Naive thymus-derived CD8-positive, alpha-beta T cell (primary cell): Measurements from ENCODE around the gene CHPT1. TPM values are rescaled to one million over a fixed set of nuclear protein-coding genes. Genes with fewer than 3 reads are reported as not detected.
"Not testable (repeated sequence)": the region's sequence is repeated elsewhere in the genome, so short reads cannot be mapped to it uniquely, and the experiment has no call there.

Experiments
- ATAC-seq, 2 donors: fragments of 150-1000 bp; cut with Tn5 transposase in 1 of 2; sonication (Bioruptor Pico), chemical (Tn5 transposase) in 1 of 2; 1 replicate in 1 of 2; 2 replicates in 1 of 2; pipeline ENCODE4 v1.10.0; 2021; ENCODE audit warnings: mild to moderate bottlenecking in 2 of 2, moderate library complexity in 2 of 2
- POLR2A ChIA-PET: fragments of 350-600 bp; sonication (Branson Sonifier 250); formaldehyde crosslinking; loops from one replicate; lab custom pipeline; 2021; ENCODE audit warnings: antibody characterized with exemption; lab: Charles Lee
- DNase-seq, 10 donors: peaks; one replicate each; pipeline versions ENCODE4 v3.0.0 to v3.0.0-alpha.2; 2020 to 2022
- H3K27ac Mint-ChIP-seq, 10 donors: one replicate each; pipeline ENCODE4 v1.8.0; 2020 to 2022; ENCODE audit warnings: mild to moderate bottlenecking in 10 of 10, mixed read lengths in 10 of 10, moderate library complexity in 4 of 10, inconsistent platforms in 1 of 10
- H3K27me3 Mint-ChIP-seq, 5 donors: one replicate each; pipeline ENCODE4 v1.8.0; 2021 to 2022; ENCODE audit warnings: mixed read lengths in 5 of 5
- H3K36me3 Mint-ChIP-seq, 3 donors: one replicate each; pipeline ENCODE4 v1.8.0; 2020 to 2022; ENCODE audit warnings: mixed read lengths in 3 of 3, mild to moderate bottlenecking in 2 of 3, inconsistent platforms in 1 of 3
- H3K4me1 Mint-ChIP-seq, 4 donors: one replicate each; pipeline ENCODE4 v1.8.0; 2021 to 2022; ENCODE audit warnings: mixed read lengths in 4 of 4
- H3K4me3 Mint-ChIP-seq, 10 donors: one replicate each; pipeline ENCODE4 v1.8.0; 2020 to 2022; ENCODE audit warnings: mild to moderate bottlenecking in 10 of 10, mixed read lengths in 10 of 10, moderate library complexity in 6 of 10, inconsistent platforms in 1 of 10
- H3K9me3 Mint-ChIP-seq, 9 donors: one replicate each; pipeline ENCODE4 v1.8.0; 2020 to 2022; ENCODE audit warnings: mixed read lengths in 9 of 9, mild to moderate bottlenecking in 3 of 9, inconsistent platforms in 1 of 9, moderate library complexity in 1 of 9
- polyA plus RNA-seq, 3 donors: library from polyadenylated mRNA; unstranded; fragments of 300-500 nt; fragmentation: Illumina TruSeq; gene quantifications; one replicate each; pipeline ENCODE4 v1.2.3, GENCODE V29; 2021
- total RNA-seq, 8 experiments: library from RNA in 2 of 8; stranded (reverse) in 2 of 8; gene quantifications; one replicate each; pipeline ENCODE4 v1.2.3 and lab custom pipeline; 2021 to 2026

CHPT1 gene
- 10 to 100 TPM; 14.6 to 17.9 TPM for total RNA-seq
- polyA plus RNA-seq = 10 to 100 TPM in 2 of 3 donors, 1 to 10 TPM in 1; 5.4 to 33.6 (median 24.5) TPM
- 9.1 to 19.3 (median 13.8) reads per million in 6 experiments for total RNA-seq (lab: John Stamatoyannopoulos, UW)

DNA sequence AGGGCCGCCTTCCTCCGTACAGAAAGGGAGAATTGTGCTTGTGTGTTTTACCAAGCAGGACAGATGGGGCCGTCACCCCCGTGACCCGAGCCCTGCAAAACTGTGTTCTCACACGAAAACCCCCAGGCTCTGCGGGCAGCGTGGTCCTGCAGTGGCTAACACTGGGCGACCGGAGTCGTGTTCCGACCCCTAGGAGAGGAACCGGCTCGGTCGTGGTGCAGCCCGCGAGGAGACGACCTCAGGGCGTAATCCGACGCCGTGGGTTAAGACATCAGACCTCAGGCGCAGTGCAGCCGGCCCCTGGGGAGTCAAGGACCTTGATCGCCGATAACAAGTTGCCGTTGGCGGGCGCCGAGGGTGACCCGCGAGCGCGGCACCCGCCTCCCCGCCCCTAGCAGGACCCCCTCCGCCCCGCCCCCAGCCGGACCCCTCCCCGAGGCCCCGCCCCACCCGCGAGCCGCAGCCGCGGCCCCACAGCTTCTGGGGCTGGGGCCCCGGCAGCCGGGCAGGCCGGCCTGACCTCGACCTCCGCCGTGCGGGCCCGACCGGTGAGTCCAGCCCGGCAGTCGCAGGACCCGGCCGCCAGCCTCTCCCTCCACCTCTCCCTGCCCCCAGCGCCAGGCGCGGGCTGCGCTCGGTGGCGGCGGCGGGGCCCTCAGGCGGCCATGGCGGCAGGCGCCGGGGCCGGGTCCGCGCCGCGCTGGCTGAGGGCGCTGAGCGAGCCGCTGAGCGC lies at the start of gene CHPT1:
Gene CHPT1 (plus strand): TSS at position 444 of the 733 bp plus-strand sequence. CDS start 222 bp downstream, at position 666.
- no peaks in the 10 kb centered on the region for H3K27me3 Mint-ChIP-seq

DNA sequence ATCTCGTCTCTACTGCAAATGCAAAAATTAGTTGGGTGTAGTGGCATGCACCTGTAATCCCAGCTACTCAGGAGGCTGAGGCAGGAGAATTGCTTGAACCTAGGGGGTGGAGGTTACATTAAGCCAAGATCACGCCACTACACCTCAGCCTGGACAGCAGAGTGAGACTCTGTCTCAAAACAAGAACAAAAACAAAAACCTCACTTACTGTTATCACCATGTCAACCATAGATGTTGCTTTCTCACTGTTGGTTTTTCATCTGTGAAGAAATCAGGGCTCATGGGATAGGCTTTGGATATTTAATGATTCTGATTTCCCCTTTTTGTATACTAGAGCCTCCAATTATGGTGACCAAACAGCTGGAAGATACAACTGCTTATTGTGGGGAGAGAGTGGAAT lies 49.7 kb upstream of the CHPT1 start:
- H3K4me1 Mint-ChIP-seq = peaks cover 0 to under 1% (median 0%) of the 10 kb centered on the region in 4 donors
- H3K27me3 Mint-ChIP-seq = peaks cover 3 to 14% (median 5%) of the 10 kb centered on the region in 5 donors
- H3K27ac Mint-ChIP-seq = no peak overlapping the region
- ATAC-seq = no peak
- POLR2A ChIA-PET = no interaction called here
- H3K4me3 Mint-ChIP-seq = no peak overlapping the region
- H3K36me3 Mint-ChIP-seq = no peaks in the 10 kb centered on the region
- H3K9me3 Mint-ChIP-seq = no peaks in the 10 kb centered on the region
- DNase-seq = no peak

More for the DNA sequence above, at the start of gene CHPT1:
- ATAC-seq (peak; percentile 85 to 87), DNase-seq (peak; percentile 30 to 76 (median 58))
- peak within 1 kb of the TSS; percentile 89 to 95 (median 92) for H3K4me3 Mint-ChIP-seq
- POLR2A ChIA-PET = interaction anchor here (0.6 kb wide), 1 partner anchor 141 kb away, joined by 3 read pairs; no protein-coding TSS in a partner anchor
- H3K4me1 Mint-ChIP-seq = peaks cover 13 to 50% (median 45%) of the 10 kb centered on the region in 4 donors
- H3K9me3 Mint-ChIP-seq = no peaks in the 10 kb centered on the region
- H3K36me3 Mint-ChIP-seq = peaks cover 0 to 2% (median 0%) of the 10 kb centered on the region in 3 donors
- peak within 1 kb of the TSS; percentile 70 to 95 (median 90) for H3K27ac Mint-ChIP-seq

DNA sequence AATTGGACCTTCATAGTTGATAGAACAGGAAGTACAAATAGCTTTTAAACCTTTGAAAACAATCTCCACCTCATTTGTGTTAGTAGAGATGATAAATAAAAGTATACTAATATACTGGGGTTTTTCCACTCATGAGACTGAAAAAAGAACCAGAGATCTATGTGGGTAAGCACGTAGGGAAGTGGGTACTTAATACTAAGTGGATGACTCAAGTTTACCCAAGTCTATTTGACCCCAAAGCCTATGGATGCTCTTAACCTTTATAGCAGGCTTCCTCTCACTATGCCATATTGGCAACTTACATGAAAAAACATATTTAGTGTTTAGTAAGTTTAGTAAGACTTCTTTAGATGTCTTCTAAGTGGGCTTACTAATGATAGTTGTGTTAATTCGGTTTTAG lies 49.2 kb upstream of the CHPT1 start:
- POLR2A ChIA-PET = no interaction called here
- H3K9me3 Mint-ChIP-seq = no peaks in the 10 kb centered on the region
- DNase-seq = no peak

DNA sequence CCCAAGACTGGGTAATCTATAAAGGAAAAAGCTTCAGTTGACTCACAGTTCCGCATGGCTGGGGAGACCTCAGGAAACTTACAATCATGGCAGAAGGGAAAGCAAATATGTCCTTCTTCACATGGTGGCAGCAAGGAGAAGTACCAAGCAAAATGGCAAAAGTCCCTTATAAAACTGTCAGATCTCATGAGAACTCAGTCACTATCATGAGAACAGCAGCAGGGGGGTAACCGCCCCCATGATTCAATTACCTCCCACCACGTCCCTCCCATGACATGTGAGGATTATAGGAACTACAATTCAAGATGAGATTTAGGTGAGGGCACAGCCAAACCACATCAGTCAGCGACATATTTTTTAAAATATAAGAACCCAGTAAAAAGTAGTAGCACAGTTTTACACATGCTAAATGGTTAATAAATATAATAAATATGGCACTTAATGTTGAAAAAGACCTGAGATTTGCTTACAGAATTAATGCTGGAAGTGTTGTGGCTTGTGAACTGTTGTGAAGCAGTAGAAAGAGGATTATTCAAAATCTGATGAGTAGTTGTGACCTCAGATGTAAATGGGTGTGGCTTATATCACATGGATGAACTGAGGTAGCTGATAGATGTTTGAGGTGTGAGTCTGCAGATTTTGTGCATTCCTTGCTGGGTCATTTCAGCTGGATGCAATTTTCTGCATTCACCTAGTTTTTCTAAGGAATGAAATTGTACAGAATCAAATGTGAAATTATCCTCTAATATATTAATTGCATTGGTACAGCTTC lies 46.9 kb upstream of the CHPT1 start:
- Mint-ChIP-seq H3K27me3 (peaks cover 0 to 20% (median 11%) of the 10 kb centered on the region in 5 donors), H3K27ac (no peak overlapping the region), H3K9me3 (no peaks in the 10 kb centered on the region), H3K4me1 (peaks cover 0 to 6% (median 0%) of the 10 kb centered on the region in 4 donors), H3K36me3 (no peaks in the 10 kb centered on the region), H3K4me3 (no peak overlapping the region)
- POLR2A ChIA-PET = no interaction called here
- no peak for ATAC-seq
- no peak for DNase-seq

More for the DNA sequence above, 49.2 kb upstream of the CHPT1 start:
- H3K4me1 Mint-ChIP-seq = no peaks in the 10 kb centered on the region
- H3K27me3 Mint-ChIP-seq = peaks cover under 1 to 13% (median 5%) of the 10 kb centered on the region in 5 donors
- no peak overlapping the region for H3K27ac Mint-ChIP-seq
- no peaks in the 10 kb centered on the region for H3K36me3 Mint-ChIP-seq
- ATAC-seq = no peak
- no peak overlapping the region for H3K4me3 Mint-ChIP-seq

DNA sequence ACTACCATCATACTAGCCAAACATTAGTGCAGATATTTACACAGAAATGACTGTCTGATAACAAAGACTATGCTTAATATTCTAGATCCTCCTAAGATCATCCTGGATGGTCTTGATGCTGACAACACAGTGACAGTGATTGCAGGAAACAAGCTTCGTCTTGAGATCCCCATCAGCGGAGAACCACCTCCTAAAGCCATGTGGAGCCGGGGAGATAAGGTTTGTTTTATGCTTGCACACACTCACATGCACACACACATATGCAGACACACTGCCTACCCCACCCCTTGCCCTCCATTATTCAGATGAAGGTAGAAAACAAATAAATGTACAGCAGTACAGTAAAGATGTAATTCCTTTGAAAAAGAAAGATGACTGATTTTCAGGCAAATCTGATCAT lies 44.4 kb upstream of the CHPT1 start:
- H3K36me3 Mint-ChIP-seq = no peaks in the 10 kb centered on the region
- no peak overlapping the region for H3K4me3 Mint-ChIP-seq
- H3K4me1 Mint-ChIP-seq = peaks cover 0 to 6% (median 0%) of the 10 kb centered on the region in 4 donors
- no peaks in the 10 kb centered on the region for H3K9me3 Mint-ChIP-seq
- POLR2A ChIA-PET = no interaction called here
- ATAC-seq (no peak), DNase-seq (no peak)
- no peak overlapping the region for H3K27ac Mint-ChIP-seq
- peaks cover 0 to 20% (median 11%) of the 10 kb centered on the region in 5 donors for H3K27me3 Mint-ChIP-seq

DNA sequence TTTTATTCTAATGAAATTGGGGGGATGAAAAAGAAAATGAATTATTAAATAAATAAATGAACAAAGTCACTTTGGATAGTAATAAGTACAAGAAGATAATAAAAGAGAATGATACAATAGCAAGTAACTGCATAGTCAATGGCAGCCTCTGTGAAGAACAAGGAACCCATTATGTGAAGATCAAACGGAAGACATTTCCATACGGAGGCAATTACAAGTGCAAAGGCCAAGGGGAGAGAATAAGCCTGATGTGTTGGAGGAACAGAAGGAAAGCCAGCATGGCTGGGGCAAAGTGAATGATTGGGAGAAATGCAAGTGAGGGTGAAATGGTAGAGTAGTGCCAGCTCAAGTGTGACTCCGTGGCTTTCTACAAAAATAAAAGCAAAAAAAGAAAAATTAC lies 43.9 kb upstream of the CHPT1 start:
- no peaks in the 10 kb centered on the region for H3K9me3 Mint-ChIP-seq
- no peaks in the 10 kb centered on the region for H3K36me3 Mint-ChIP-seq
- H3K4me1 Mint-ChIP-seq = peaks cover 0 to 6% (median 0%) of the 10 kb centered on the region in 4 donors
- POLR2A ChIA-PET = no interaction called here
- ATAC-seq = no peak
- H3K27ac Mint-ChIP-seq = no peak overlapping the region
- peaks cover 0 to 20% (median 11%) of the 10 kb centered on the region in 5 donors for H3K27me3 Mint-ChIP-seq
- no peak overlapping the region for H3K4me3 Mint-ChIP-seq
- DNase-seq = no peak

DNA sequence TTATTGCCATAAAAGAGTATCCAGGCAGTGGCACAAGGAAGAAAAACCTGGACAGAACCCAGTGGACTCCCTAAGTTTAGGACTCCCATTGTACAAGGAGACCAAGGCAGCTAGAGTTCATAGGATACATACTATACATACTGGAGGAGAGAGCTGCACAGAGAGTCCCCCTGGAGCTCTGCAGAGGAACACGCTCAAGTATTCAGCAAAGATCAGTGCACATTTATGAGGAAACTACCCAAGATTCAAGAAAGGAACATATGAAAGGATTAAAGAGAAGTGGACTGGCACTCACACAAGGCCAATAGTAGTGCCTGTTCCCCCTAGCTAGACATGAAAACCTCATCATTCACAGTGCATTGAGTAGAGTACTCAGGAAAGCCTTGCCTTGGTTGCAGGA lies 43.0 kb upstream of the CHPT1 start:
- peaks cover 0 to 6% (median 0%) of the 10 kb centered on the region in 4 donors for H3K4me1 Mint-ChIP-seq
- POLR2A ChIA-PET = no interaction called here

DNA sequence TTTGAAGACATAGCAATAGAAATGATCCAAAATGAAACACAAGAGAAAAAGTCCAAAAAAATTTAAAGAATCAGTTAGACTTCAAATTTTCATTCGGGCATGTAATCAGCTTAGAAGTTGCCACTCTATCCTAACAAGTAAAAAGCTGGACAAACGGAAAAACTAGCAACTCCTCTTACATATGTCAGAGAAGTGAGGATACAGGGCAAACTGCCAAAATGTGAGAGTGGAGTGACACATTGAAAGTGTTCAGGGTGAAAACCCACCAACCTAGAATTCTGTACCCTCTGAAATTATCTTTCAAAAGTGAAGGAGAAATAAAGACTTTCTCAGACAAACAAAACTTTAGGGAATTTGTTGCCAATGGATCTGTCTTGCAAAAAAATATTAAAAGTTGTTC lies 42.0 kb upstream of the CHPT1 start:
- no peak overlapping the region for H3K4me3 Mint-ChIP-seq
- peaks cover 0 to 20% (median 6%) of the 10 kb centered on the region in 5 donors for H3K27me3 Mint-ChIP-seq
- H3K4me1 Mint-ChIP-seq = peaks cover 0 to 6% (median 0%) of the 10 kb centered on the region in 4 donors
- POLR2A ChIA-PET = no interaction called here
- no peaks in the 10 kb centered on the region for H3K36me3 Mint-ChIP-seq
- no peak for ATAC-seq
- DNase-seq = no peak
- no peaks in the 10 kb centered on the region for H3K9me3 Mint-ChIP-seq
- no peak overlapping the region for H3K27ac Mint-ChIP-seq

More for the DNA sequence above, 43.0 kb upstream of the CHPT1 start:
- Mint-ChIP-seq H3K27me3 (peaks cover 0 to 20% (median 11%) of the 10 kb centered on the region in 5 donors), H3K27ac (no peak overlapping the region), H3K4me3 (no peak overlapping the region), H3K9me3 (no peaks in the 10 kb centered on the region), H3K36me3 (no peaks in the 10 kb centered on the region)
- ATAC-seq (no peak), DNase-seq (no peak)

DNA sequence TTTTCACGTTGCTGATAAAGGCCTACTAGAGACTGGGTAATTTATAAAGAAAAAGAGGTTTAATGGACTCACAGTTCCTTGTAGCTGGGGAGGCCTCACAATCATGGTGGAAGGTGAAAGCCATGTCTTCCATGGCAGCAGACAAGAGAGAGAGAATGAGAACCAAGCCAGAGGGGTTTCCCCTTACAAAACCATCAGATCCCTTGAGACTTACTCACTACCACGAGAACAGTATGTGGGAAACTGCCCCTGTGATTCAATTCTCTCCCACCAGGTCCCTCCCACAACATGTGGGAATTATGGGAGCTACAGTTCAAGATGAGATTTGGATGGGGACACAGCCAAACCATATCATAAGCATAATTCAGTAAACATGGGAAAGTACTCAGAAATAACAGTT lies 36.8 kb upstream of the CHPT1 start:
- POLR2A ChIA-PET, ATAC-seq, H3K4me3 Mint-ChIP-seq, H3K9me3 Mint-ChIP-seq, H3K36me3 Mint-ChIP-seq, H3K27ac Mint-ChIP-seq, DNase-seq, H3K27me3 Mint-ChIP-seq, H3K4me1 Mint-ChIP-seq: not testable (repeated sequence)

DNA sequence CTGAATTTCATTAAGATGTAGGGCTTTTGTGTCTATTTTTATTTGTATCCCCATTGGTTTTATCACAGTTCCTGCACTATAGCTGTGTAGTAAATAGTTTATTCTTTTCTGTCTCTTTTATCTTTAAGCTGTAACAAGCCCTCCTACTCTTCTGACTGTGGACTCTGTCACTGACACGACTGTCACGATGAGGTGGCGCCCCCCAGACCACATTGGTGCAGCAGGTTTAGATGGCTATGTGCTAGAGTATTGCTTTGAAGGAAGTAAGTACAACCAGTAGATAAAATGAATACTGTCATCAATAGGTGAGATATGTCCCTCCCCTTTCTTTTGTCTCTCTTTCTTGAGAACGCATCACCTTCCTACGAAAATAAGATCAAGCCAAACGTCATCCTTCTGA lies 34.1 kb upstream of the CHPT1 start:
- ATAC-seq = no peak
- H3K27me3 Mint-ChIP-seq = peaks cover 2 to 12% (median 9%) of the 10 kb centered on the region in 5 donors

DNA sequence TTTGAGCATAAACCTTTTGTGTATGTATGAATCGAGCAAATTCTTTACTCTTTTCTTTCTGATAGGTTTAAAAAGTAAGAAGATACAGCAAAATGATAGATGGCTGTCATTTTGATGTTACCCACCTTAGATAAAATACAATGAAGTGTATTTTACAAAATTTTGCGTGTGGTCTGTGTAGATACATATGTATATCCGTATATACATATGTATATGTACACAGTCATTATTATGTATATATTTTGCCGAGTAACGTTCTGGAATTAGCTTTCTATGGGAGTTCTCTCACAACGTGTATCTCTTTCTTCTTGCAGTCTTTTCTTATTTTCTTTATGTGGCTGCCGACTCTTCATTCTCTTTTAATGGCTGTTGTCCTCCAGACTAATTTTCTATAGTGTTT lies 32.4 kb upstream of the CHPT1 start:
- Mint-ChIP-seq H3K4me1 (peaks cover 2% of the 10 kb centered on the region in 4 donors), H3K27ac (peak overlapping the region in 1 of 10 donors; percentile 14), H3K36me3 (no peaks in the 10 kb centered on the region), H3K9me3 (no peaks in the 10 kb centered on the region), H3K27me3 (peaks cover 2 to 12% (median 7%) of the 10 kb centered on the region in 5 donors), H3K4me3 (no peak overlapping the region)
- DNase-seq (no peak), ATAC-seq (no peak)
- POLR2A ChIA-PET = no interaction called here

More for the DNA sequence above, 34.1 kb upstream of the CHPT1 start:
- Mint-ChIP-seq H3K4me3 (no peak overlapping the region), H3K36me3 (no peaks in the 10 kb centered on the region), H3K27ac (no peak overlapping the region), H3K9me3 (no peaks in the 10 kb centered on the region), H3K4me1 (peaks cover 0 to 2% (median 0%) of the 10 kb centered on the region in 4 donors)
- POLR2A ChIA-PET = no interaction called here
- DNase-seq = no peak

DNA sequence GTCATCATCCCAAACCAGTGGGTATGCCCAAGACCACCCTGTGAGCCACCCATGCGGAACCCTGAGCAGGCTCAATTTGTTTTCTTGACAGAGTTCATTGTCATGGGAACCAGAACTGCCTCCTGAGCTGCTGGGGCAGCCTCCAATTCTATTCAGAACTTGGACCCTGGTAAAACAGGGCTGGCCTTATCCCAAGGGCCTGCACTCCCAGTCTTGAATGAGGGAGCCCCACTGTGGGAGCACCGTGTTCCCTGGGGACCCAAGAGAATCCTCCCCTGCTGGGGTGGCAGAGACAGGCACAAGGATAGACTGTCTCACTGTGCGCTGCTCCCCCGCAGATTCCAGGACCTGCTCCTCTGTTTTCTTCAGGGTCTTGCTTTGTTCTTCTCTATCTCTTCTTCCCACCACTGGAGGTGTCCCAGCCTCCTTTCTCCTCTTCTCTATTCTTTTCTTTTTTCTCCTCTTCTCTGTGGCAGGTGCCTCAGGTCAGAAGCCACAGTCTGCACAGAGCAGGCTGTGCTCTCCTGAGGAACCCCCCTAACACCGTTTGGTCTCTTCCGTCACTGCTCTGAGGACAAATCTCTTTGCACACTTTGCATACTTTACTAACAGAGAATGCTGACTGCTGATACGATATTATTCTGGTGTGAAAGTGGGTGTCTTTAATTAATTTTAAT lies 31.2 kb upstream of the CHPT1 start:
- Mint-ChIP-seq H3K4me1 (peaks cover 7 to 13% (median 13%) of the 10 kb centered on the region in 4 donors), H3K4me3 (no peak overlapping the region), H3K9me3 (no peaks in the 10 kb centered on the region), H3K36me3 (no peaks in the 10 kb centered on the region), H3K27ac (peak overlapping the region in 1 of 10 donors; percentile 36), H3K27me3 (peaks cover 2 to 12% (median 7%) of the 10 kb centered on the region in 5 donors)
- ATAC-seq = no peak
- POLR2A ChIA-PET = interaction anchor here (0.5 kb wide), 1 partner anchor 21 kb away, joined by 3 read pairs; no protein-coding TSS in a partner anchor
- no peak for DNase-seq
